ENCODE data around the gene AGO4.

- TF ChIP-seq CTCF (IDR thresholded peaks at IDR 0.05) (no peak), POLR2A (IDR thresholded peaks at IDR 0.05) (no peak), POLR2AphosphoS5 (IDR thresholded peaks at IDR 0.05) (no peak)
These were observed 28.9 kb downstream of the AGO4 start for GRCh38 chr1:35836734-35837133.
